ENCODE data around the gene KRT80. TPM values are rescaled to one million over a fixed set of nuclear protein-coding genes. Genes with fewer than 3 reads are reported as not detected.

KRT80 gene
- total and polyA plus RNA-seq, 2 donors (not counting 3 experiments of a cell fraction or from before 2014, with no cell fraction given) = 13.6 to 23.7 TPM

DNA sequence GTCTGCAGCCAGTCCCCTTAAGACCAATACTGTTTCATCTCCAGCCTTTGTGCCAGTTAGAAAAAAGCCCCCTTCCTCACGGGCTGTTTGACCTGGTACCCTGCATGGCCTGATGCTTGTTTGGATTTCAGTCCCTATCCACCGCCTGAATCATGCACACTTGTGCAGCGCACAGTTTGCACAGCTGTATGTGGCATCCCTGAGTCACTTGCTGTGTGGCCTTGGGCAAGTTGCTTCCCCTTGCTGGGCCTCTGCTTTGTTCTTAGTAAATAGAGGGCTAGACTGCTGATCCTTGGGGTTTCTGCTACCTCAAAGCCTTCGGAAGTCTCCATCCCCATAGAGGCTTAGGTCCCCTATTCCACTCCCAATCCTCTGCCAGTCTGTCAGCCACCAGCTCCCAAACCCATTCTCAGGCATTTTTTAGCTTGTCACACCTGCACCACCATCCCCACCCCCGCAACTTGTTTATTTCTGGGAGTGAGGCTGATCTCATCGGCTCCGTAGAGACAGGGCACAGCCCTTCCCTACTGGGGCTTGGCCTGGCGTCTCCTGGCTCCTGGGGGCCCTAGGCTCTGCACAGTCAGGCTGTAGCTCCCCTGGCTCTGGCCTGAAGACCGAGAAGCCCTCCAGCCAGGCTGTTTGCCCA is 8.8 kb downstream of the KRT80 start:
- Histone ChIP-seq H3K27ac (ENCODE audit: insufficient read depth, low read depth, low read length) (peak overlapping the region; percentile 10), H2AFZ (ENCODE audit: low read depth, low read length) (no peak overlapping the region), H3K4me3 (replicated peaks in 1 of 3; ENCODE audit: insufficient read depth in 1 of 3, low read depth in 1 of 3, low read length in 3 of 3) (no peak overlapping the region), H3K4me1 (ENCODE audit: control insufficient read depth, extremely low read depth, insufficient read depth, low read length) (peaks cover 47% of the 10 kb centered on the region), H4K20me1 (replicated peaks; ENCODE audit: control insufficient read depth, extremely low read depth, insufficient read depth, low read length) (no peaks in the 10 kb centered on the region), H3K36me3 (ENCODE audit: control insufficient read depth in 2 of 2, extremely low read depth in 1 of 2, insufficient read depth in 2 of 2, low read length in 2 of 2) (no peaks in the 10 kb centered on the region), H3K79me2 (ENCODE audit: control insufficient read depth, insufficient read depth, low read length) (no peaks in the 10 kb centered on the region), H3K4me2 (ENCODE audit: insufficient read depth, low read length) (no peak overlapping the region), H3K9me1 (replicated peaks; ENCODE audit: control insufficient read depth, extremely low read depth, insufficient read depth, low read length) (no peaks in the 10 kb centered on the region), H3K9me3 (replicated peaks; ENCODE audit: control insufficient read depth, insufficient read depth, low read length) (no peaks in the 10 kb centered on the region), H3K27me3 (ENCODE audit: control insufficient read depth in 2 of 2, insufficient read depth in 2 of 2, low read length in 2 of 2) (no peaks in the 10 kb centered on the region), H3K9ac (replicated peaks; ENCODE audit: extremely low read depth, insufficient read depth, low read length) (no peak overlapping the region)
- DNase-seq (ENCODE audit: low read depth, low spot score) = no peak
- FAIRE-seq = peak; percentile 40
- dilution Hi-C loops (cut with MboI; ENCODE audit: extremely low pct_ligation_motif_present, low sequenced_read_pairs) = no loop called here
- CTCF ChIA-PET = interaction anchor here (1.2 to 2.5 kb wide), 3 partner anchors 9 to 96 kb away, joined by 3 to 8 read pairs (median 6); partner anchors contain the start of gene KRT80
- no TSS peak for BruUV-seq (replicated peaks)
- POLR2A ChIA-PET = interaction anchor here (0.8 kb wide), 1 partner anchor 66 kb away, joined by 3 read pairs; no protein-coding TSS in a partner anchor
- intact Hi-C loops (cut with micrococcal nuclease) = no loop called here
- TF ChIP-seq, protein P1, sequence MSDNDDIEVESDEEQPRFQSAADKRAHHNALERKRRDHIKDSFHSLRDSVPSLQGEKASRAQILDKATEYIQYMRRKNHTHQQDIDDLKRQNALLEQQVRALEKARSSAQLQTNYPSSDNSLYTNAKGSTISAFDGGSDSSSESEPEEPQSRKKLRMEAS (IDR thresholded peaks at IDR 0.05; ENCODE audit: insufficient read depth, insufficient read length) = no peak
- TF ChIP-seq EZH2 (IDR thresholded peaks at IDR 0.05; ENCODE audit: borderline replicate concordance, low read depth, low read length, severe bottlenecking) = no peak
- TF ChIP-seq, protein P2, sequence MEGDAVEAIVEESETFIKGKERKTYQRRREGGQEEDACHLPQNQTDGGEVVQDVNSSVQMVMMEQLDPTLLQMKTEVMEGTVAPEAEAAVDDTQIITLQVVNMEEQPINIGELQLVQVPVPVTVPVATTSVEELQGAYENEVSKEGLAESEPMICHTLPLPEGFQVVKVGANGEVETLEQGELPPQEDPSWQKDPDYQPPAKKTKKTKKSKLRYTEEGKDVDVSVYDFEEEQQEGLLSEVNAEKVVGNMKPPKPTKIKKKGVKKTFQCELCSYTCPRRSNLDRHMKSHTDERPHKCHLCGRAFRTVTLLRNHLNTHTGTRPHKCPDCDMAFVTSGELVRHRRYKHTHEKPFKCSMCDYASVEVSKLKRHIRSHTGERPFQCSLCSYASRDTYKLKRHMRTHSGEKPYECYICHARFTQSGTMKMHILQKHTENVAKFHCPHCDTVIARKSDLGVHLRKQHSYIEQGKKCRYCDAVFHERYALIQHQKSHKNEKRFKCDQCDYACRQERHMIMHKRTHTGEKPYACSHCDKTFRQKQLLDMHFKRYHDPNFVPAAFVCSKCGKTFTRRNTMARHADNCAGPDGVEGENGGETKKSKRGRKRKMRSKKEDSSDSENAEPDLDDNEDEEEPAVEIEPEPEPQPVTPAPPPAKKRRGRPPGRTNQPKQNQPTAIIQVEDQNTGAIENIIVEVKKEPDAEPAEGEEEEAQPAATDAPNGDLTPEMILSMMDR (IDR thresholded peaks at IDR 0.05; ENCODE audit: extremely low read depth in 1 of 2, insufficient read depth in 1 of 2, low read depth in 1 of 2, low read length in 2 of 2) = no peak
- TF ChIP-seq FOS (IDR thresholded peaks at IDR 0.05; ENCODE audit: borderline replicate concordance, insufficient read depth, low read length) = no peak
- no peak for TF ChIP-seq POLR2AphosphoS5 (IDR thresholded peaks at IDR 0.05; ENCODE audit: insufficient read depth, low read depth, low read length)
- no peak for TF ChIP-seq GATA2 (IDR thresholded peaks at IDR 0.05; ENCODE audit: insufficient read depth, insufficient read length, low read depth, low read length)
- TF ChIP-seq JUN (IDR thresholded peaks at IDR 0.05; ENCODE audit: borderline replicate concordance, insufficient read depth, insufficient read length, low read depth) = no peak
- TF ChIP-seq MYC (IDR thresholded peaks at IDR 0.05; ENCODE audit: low read depth, low read length) = no peak

All from endothelial cell of umbilical vein (primary cell).